HFFc6 (cell line): ENCODE data around the gene B3GALNT2. TPM values are rescaled to one million over a fixed set of nuclear protein-coding genes. Genes with fewer than 3 reads are reported as not detected.

Experiments
- DNase-seq: peaks from one replicate; pipeline ENCODE4 v3.0.0-alpha.2; 2018
- H3K27ac Mint-ChIP-seq: 2 replicates; pipeline ENCODE4 v1.8.0; 2020; ENCODE audit warnings: mild to moderate bottlenecking, mixed read lengths
- H3K27me3 Mint-ChIP-seq: 2 replicates; pipeline ENCODE4 v1.8.0; 2021; ENCODE audit warnings: mild to moderate bottlenecking, moderate library complexity, mixed read lengths; ENCODE audit not compliant: insufficient read depth
- H3K36me3 Mint-ChIP-seq: 2 replicates; pipeline ENCODE4 v1.8.0; 2021; ENCODE audit warnings: low read depth, mixed read lengths
- H3K4me1 Mint-ChIP-seq: 2 replicates; pipeline ENCODE4 v1.8.0; 2020; ENCODE audit warnings: low read depth, mixed read lengths
- H3K4me3 Mint-ChIP-seq: 2 replicates; pipeline ENCODE4 v1.8.0; 2020; ENCODE audit warnings: mild to moderate bottlenecking, moderate library complexity, mixed read lengths
- H3K9me3 Mint-ChIP-seq: 2 replicates; pipeline ENCODE4 v1.8.0; 2020; ENCODE audit warnings: mild to moderate bottlenecking, mixed read lengths
- CTCF ChIP-seq: fragments of 200-600 bp; sonication (generic); IDR thresholded peaks from 2 replicates; pipeline ENCODE4 v1.5.0; 2021; ENCODE audit warnings: antibody characterized with exemption, mild to moderate bottlenecking
- total RNA-seq, 6 experiments: library from RNA; stranded (reverse); fragmentation: NEBNext Ultra II Directional; extraction: Animal tissue kit (Norgen Biotek cat#: 25700); gene quantifications; 2 replicates in 1 of 6; 3 replicates in 5 of 6; pipeline ENCODE4 v1.2.3, GENCODE V29; 2021

The B3GALNT2 gene
- total RNA-seq, 6 experiments from 2014 or later: 27.1 to 32.5 (median 29.6) TPM

DNA sequence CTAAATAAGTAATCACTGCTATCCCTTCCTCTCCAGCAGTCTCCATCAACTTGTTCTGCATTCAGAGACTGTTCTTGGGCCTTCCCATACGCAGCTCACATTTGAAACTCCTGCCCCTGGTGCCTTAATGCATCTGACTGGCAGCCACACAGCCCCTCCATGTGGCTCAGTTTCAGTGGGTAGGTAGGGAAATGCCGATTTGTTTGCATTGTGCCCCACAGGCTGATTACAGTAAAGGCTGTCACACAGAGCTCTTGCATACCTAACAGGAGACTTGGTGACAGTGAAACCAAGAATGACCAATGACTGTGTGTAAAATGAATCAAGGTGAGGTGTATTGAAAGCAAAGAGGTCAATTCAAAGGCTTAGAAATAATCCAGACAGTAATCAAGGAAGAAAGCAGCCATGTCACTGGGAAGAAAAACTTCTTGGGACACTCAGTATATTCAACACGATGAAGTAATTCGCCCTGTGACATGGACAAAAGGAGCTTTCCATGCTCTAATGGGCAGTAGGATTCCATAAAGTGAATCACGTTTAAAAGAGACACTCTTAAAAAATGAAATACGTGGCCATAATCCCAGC lies 12.7 kb upstream of the B3GALNT2 start:
- H3K9me3 Mint-ChIP-seq: no peaks in the 10 kb centered on the region
- H3K27ac Mint-ChIP-seq: no peak overlapping the region
- DNase-seq: no peak
- no peaks in the 10 kb centered on the region for H3K27me3 Mint-ChIP-seq
- H3K4me1 Mint-ChIP-seq: peaks cover 32% of the 10 kb centered on the region
- TF ChIP-seq CTCF: no peak
- no peaks in the 10 kb centered on the region for H3K36me3 Mint-ChIP-seq
- no peak overlapping the region for H3K4me3 Mint-ChIP-seq

GRCh38 chr1:235515844-235516512 lies 11.7 kb upstream of the B3GALNT2 start:
- Mint-ChIP-seq H3K4me3 (no peak overlapping the region), H3K27me3 (no peaks in the 10 kb centered on the region), H3K4me1 (peaks cover 42% of the 10 kb centered on the region), H3K9me3 (no peaks in the 10 kb centered on the region), H3K36me3 (no peaks in the 10 kb centered on the region), H3K27ac (no peak overlapping the region)
- no peak for TF ChIP-seq CTCF
- no peak for DNase-seq

GRCh38 chr1:235513495-235514366 lies 9.5 kb upstream of the B3GALNT2 start:
- H3K4me3 Mint-ChIP-seq: no peak overlapping the region
- DNase-seq: peak; percentile 70
- peaks cover 41% of the 10 kb centered on the region for H3K4me1 Mint-ChIP-seq
- no peaks in the 10 kb centered on the region for H3K27me3 Mint-ChIP-seq
- no peaks in the 10 kb centered on the region for H3K9me3 Mint-ChIP-seq
- H3K27ac Mint-ChIP-seq: no peak overlapping the region
- H3K36me3 Mint-ChIP-seq: no peaks in the 10 kb centered on the region
- peak; percentile 98 for TF ChIP-seq CTCF

- Mint-ChIP-seq H3K36me3 (no peaks in the 10 kb centered on the region), H3K4me3 (no peak overlapping the region), H3K27ac (no peak overlapping the region), H3K27me3 (no peaks in the 10 kb centered on the region), H3K9me3 (no peaks in the 10 kb centered on the region), H3K4me1 (peaks cover 38% of the 10 kb centered on the region)
- TF ChIP-seq CTCF: no peak; the same call in 1 of the 2 replicates
- peak; percentile 23 for DNase-seq
These were observed 7.4 kb upstream of the B3GALNT2 start for GRCh38 chr1:235511470-235512240.

GRCh38 chr1:235510823-235511222 lies 6.6 kb upstream of the B3GALNT2 start:
- TF ChIP-seq CTCF: no peak
- Mint-ChIP-seq H3K4me3 (no peak overlapping the region), H3K27me3 (no peaks in the 10 kb centered on the region), H3K27ac (no peak overlapping the region; the same call in 1 of the 2 replicates), H3K36me3 (no peaks in the 10 kb centered on the region), H3K4me1 (peaks cover 46% of the 10 kb centered on the region), H3K9me3 (no peaks in the 10 kb centered on the region)
- no peak for DNase-seq
